B cell (primary cell): ENCODE data around the gene YEATS2. TPM values are rescaled to one million over a fixed set of nuclear protein-coding genes. Genes with fewer than 3 reads are reported as not detected.

Experiments
- ATAC-seq: fragments of 200-7000 bp; cut with Tn5 transposase; one replicate; pipeline ENCODE4 v1.10.0; 2021; ENCODE audit warnings: low read depth, mild to moderate bottlenecking, moderate number of reproducible peaks, moderate library complexity
- CTCF ChIA-PET: fragments of 350-600 bp; sonication (Branson Sonifier 250); formaldehyde crosslinking; loops from one replicate; lab custom pipeline; 2021; ENCODE audit warnings: antibody characterized with exemption, inconsistent platforms; lab: Charles Lee
- POLR2A ChIA-PET: fragments of 350-600 bp; sonication (Branson Sonifier 250); formaldehyde crosslinking; loops from one replicate; lab custom pipeline; 2021; ENCODE audit warnings: antibody characterized with exemption; lab: Charles Lee
- DNase-seq: peaks from one replicate; pipeline ENCODE4 v3.0.0; 2013
- H2AFZ ChIP-seq: 2 replicates; pipeline ENCODE4 v1.6.1; 2012; ENCODE audit warnings: mild to moderate bottlenecking, low read depth, low read length; ENCODE audit not compliant: insufficient read depth, poor library complexity, severe bottlenecking
- H3K27ac ChIP-seq, 2 donors: 1 replicate in 1 of 2; 2 replicates in 1 of 2; pipeline ENCODE4 v1.5.1; 2012 to 2013; ENCODE audit warnings: low read length in 2 of 2, mild to moderate bottlenecking in 2 of 2, moderate library complexity in 1 of 2
- H3K27me3 ChIP-seq, 4 experiments: fragments of 200-600 bp in 1 of 4; sonication (generic) in 1 of 4; replicated peaks in 1 of 4; 1 replicate in 2 of 4; 2 replicates in 2 of 4; pipeline versions ENCODE4 v1.6.1 to v1.7.0; 2013 to 2016; ENCODE audit warnings: low read length in 3 of 4, mild to moderate bottlenecking in 2 of 4, mixed read lengths in 1 of 4, moderate library complexity in 1 of 4; ENCODE audit not compliant: insufficient read depth in 4 of 4, control insufficient read depth in 3 of 4; ENCODE audit errors: control extremely low read depth in 1 of 4
- H3K36me3 ChIP-seq, 2 experiments: replicated peaks in 1 of 2; 1 replicate in 1 of 2; 2 replicates in 1 of 2; pipeline versions ENCODE4 v1.6.1 to v1.7.1; 2013; ENCODE audit warnings: low read length in 1 of 2; ENCODE audit not compliant: insufficient read depth in 2 of 2, control insufficient read depth in 1 of 2; ENCODE audit errors: control extremely low read depth in 1 of 2, extremely low read depth in 1 of 2
- H3K4me1 ChIP-seq, 2 donors: fragments of 200-600 bp in 1 of 2; sonication (generic) in 1 of 2; 1 replicate in 1 of 2; 2 replicates in 1 of 2; pipeline versions ENCODE4 v1.5.1 to v1.6.1; 2013 to 2017; ENCODE audit warnings: low read length in 2 of 2; ENCODE audit not compliant: control insufficient read depth in 2 of 2, insufficient read depth in 2 of 2
- H3K4me2 ChIP-seq: replicated peaks from 2 replicates; pipeline ENCODE3; 2012; ENCODE audit warnings: mild to moderate bottlenecking, low read depth, low read length; ENCODE audit not compliant: poor library complexity, severe bottlenecking
- H3K4me3 ChIP-seq, 5 experiments: fragments of 200-600 bp in 1 of 5; sonication (generic) in 1 of 5; 1 replicate in 3 of 5; 2 replicates in 2 of 5; pipeline versions ENCODE4 v1.5.1 to v1.7.0; 2011 to 2016; ENCODE audit warnings: low read length in 4 of 5, mild to moderate bottlenecking in 4 of 5, low read depth in 2 of 5, control low read depth in 1 of 5, moderate library complexity in 1 of 5; ENCODE audit not compliant: insufficient read depth in 1 of 5; ENCODE audit errors: control extremely low read depth in 1 of 5, extremely low read depth in 1 of 5
- H3K79me2 ChIP-seq: fragments of 200-600 bp; sonication (generic); one replicate; pipeline ENCODE4 v1.6.0; 2016; ENCODE audit warnings: low read length; ENCODE audit not compliant: control insufficient read depth, insufficient read depth
- H3K9ac ChIP-seq: fragments of 200-600 bp; sonication (generic); 2 replicates; pipeline ENCODE4 v1.6.1; 2017; ENCODE audit warnings: mild to moderate bottlenecking, low read length, moderate library complexity
- H3K9me3 ChIP-seq, 3 donors: one replicate each; pipeline versions ENCODE4 v1.6.1 to v1.7.1; 2013; ENCODE audit warnings: low read length in 2 of 3; ENCODE audit not compliant: control insufficient read depth in 2 of 3, insufficient read depth in 1 of 3; ENCODE audit errors: control extremely low read depth in 1 of 3
- H4K20me1 ChIP-seq: 2 replicates; pipeline ENCODE4 v1.6.0; 2012; ENCODE audit warnings: mild to moderate bottlenecking, low read length; ENCODE audit not compliant: insufficient read depth, control insufficient read depth, poor library complexity, severe bottlenecking
- H3K27ac Mint-ChIP-seq: one replicate; pipeline ENCODE4 v1.8.0; 2021; ENCODE audit warnings: mixed read lengths
- H3K27me3 Mint-ChIP-seq: one replicate; pipeline ENCODE4 v1.8.0; 2021; ENCODE audit warnings: mixed read lengths
- H3K4me1 Mint-ChIP-seq: one replicate; pipeline ENCODE4 v1.8.0; 2021; ENCODE audit warnings: mixed read lengths
- H3K4me3 Mint-ChIP-seq: one replicate; pipeline ENCODE4 v1.8.0; 2021; ENCODE audit warnings: mixed read lengths
- H3K9me3 Mint-ChIP-seq: one replicate; pipeline ENCODE4 v1.8.0; 2022; ENCODE audit warnings: mixed read lengths; ENCODE audit not compliant: insufficient read depth
- EZH2 ChIP-seq: IDR thresholded peaks from 2 replicates; pipeline ENCODE4 v1.6.1; 2012; ENCODE audit warnings: borderline replicate concordance, low read depth, mild to moderate bottlenecking, moderate library complexity, low read length; ENCODE audit not compliant: insufficient read depth, poor library complexity, severe bottlenecking
- WGBS: methylation state at CpG from one replicate; pipeline ENCODE4 v1.1.5; 2013; ENCODE audit warnings: missing lambda C conversion rate; ENCODE audit not compliant: insufficient coverage; 5-methylcytosine and 5-hydroxymethylcytosine counted together
- intact Hi-C: fragments of 100-400 bp; cut with micrococcal nuclease; formaldehyde crosslinking; loops from one replicate; pipeline ENCODE4 v1.10.0; 2022
- polyA plus RNA-seq: library from polyadenylated mRNA; depleted of rRNA; stranded (reverse); fragments of >200 nt; gene quantifications from 2 replicates; pipeline ENCODE4 v1.2.3, GENCODE V29; 2012
- total RNA-seq, 2 donors: library from RNA; stranded (reverse); fragments of 120-200 nt in 1 of 2; gene quantifications; 1 replicate in 1 of 2; 2 replicates in 1 of 2; pipeline versions ENCODE4 v1.2.3 to v1.2.4, GENCODE V29; 2013 to 2022
- TF ChIP-seq, protein P1 (sequence below): fragments of 200-600 bp; IDR thresholded peaks from one replicate; pipeline ENCODE4 v1.8.0; 2022; ENCODE audit warnings: antibody characterized with exemption, mild to moderate bottlenecking

YEATS2 gene
- total and polyA plus RNA-seq, 2 donors (not counting 1 experiment from before 2014, with no cell fraction given) = 21.8 to 26.7 TPM

DNA sequence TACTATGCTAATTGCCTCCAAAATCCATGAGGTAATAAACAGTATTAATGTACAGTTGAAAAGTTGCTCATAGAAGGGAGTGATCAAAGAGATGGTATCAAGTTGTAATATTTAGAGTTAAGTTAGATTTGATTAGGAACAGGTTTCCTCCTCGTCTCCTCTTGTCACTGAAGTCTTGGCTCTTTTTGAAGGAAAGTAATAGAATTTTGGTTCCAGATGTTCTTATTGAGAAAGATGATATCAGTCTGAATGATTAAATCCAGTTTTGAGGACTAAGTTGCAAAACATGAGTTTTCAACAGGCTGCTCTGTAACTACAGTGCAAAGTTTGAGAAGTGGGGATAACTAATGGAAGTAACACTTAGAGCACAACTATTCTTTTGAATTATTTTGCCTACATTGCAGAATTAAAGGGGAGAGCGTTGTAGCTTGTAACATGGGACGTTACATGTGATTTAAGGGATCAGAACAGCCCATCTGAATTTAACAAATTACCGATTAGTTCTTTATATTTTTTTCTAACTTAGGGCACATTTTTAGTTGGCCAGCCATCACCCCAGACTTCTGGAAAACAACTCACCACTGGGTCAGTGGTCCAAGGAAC, 79.5 kb downstream of the YEATS2 start:
- no peaks in the 10 kb centered on the region for H3K4me1 ChIP-seq
- H3K9ac ChIP-seq = no peak overlapping the region
- intact Hi-C loops = no loop called here
- no peaks in the 10 kb centered on the region for H3K27me3 ChIP-seq
- Mint-ChIP-seq H3K27me3 (no peaks in the 10 kb centered on the region), H3K9me3 (no peaks in the 10 kb centered on the region), H3K4me3 (no peak overlapping the region), H3K27ac (no peak overlapping the region), H3K4me1 (no peaks in the 10 kb centered on the region)
- ChIA-PET CTCF (interaction anchor here (2.8 kb wide), 1 partner anchor 11 kb away, joined by 10 read pairs; no protein-coding TSS in a partner anchor), POLR2A (no interaction called here)
- WGBS = 93% methylated on average over 4 of the region's 4 CpGs
- no peak for TF ChIP-seq EZH2
- TF ChIP-seq, protein P1, sequence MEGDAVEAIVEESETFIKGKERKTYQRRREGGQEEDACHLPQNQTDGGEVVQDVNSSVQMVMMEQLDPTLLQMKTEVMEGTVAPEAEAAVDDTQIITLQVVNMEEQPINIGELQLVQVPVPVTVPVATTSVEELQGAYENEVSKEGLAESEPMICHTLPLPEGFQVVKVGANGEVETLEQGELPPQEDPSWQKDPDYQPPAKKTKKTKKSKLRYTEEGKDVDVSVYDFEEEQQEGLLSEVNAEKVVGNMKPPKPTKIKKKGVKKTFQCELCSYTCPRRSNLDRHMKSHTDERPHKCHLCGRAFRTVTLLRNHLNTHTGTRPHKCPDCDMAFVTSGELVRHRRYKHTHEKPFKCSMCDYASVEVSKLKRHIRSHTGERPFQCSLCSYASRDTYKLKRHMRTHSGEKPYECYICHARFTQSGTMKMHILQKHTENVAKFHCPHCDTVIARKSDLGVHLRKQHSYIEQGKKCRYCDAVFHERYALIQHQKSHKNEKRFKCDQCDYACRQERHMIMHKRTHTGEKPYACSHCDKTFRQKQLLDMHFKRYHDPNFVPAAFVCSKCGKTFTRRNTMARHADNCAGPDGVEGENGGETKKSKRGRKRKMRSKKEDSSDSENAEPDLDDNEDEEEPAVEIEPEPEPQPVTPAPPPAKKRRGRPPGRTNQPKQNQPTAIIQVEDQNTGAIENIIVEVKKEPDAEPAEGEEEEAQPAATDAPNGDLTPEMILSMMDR = no peak
- H3K27ac ChIP-seq = no peak overlapping the region
- no peak for ATAC-seq
- no peak overlapping the region for H3K4me3 ChIP-seq
- no peaks in the 10 kb centered on the region for H3K9me3 ChIP-seq
- H2AFZ ChIP-seq = no peak overlapping the region
- H4K20me1 ChIP-seq = no peaks in the 10 kb centered on the region
- no peak for DNase-seq
- H3K79me2 ChIP-seq = no peaks in the 10 kb centered on the region
- H3K36me3 ChIP-seq = peaks cover 23 to 69% of the 10 kb centered on the region in 2 experiments
- H3K4me2 ChIP-seq = no peak overlapping the region

DNA sequence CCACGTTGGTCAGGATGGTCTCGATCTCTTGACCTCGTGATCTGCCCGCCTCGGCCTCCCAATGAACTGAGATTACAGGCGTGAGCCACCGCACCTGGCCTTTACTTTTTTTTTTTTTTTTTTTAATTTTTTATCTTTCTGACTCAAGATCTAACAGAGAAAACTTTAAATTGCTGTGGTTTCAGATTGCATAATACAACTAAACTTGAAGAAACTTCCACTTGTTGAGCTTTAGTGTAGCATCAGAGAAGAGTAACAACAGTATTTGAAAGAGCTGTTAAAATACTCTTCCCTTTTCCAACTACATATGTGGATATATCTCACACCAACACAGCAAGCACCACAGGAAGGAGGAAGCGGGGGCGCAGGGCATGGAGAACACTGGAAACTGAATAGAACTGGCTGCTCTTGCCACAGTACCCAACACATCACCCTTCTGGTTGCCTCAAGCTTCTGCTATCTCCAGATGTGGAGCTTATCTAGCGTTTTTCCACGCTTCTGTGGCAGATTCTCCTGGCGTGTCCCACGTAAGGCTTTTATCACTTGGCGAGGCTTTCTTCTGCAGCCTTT, 82.4 kb downstream of the YEATS2 start:
- H3K27ac Mint-ChIP-seq = no peak overlapping the region
- intact Hi-C loops = no loop called here
- no peak for ATAC-seq

More for the DNA sequence above, 82.4 kb downstream of the YEATS2 start:
- H3K27me3 Mint-ChIP-seq = no peaks in the 10 kb centered on the region
- WGBS = 89% methylated on average over 9 of the region's 14 CpGs
- Histone ChIP-seq H3K79me2 (no peaks in the 10 kb centered on the region), H2AFZ (no peak overlapping the region), H3K4me3 (no peak overlapping the region), H3K4me2 (no peak overlapping the region), H3K27me3 (no peaks in the 10 kb centered on the region), H3K27ac (no peak overlapping the region), H3K36me3 (peaks cover 16 to 63% of the 10 kb centered on the region in 2 experiments), H3K9me3 (no peaks in the 10 kb centered on the region), H3K9ac (no peak overlapping the region), H4K20me1 (no peaks in the 10 kb centered on the region), H3K4me1 (no peaks in the 10 kb centered on the region)
- no peaks in the 10 kb centered on the region for H3K9me3 Mint-ChIP-seq
- POLR2A ChIA-PET = no interaction called here
- H3K4me1 Mint-ChIP-seq = peaks cover 14% of the 10 kb centered on the region
- H3K4me3 Mint-ChIP-seq = no peak overlapping the region
- no peak for DNase-seq
- CTCF ChIA-PET = interaction anchor here (0.5 to 0.6 kb wide), 2 partner anchors 100 to 115 kb away, joined by 3 to 5 read pairs; no protein-coding TSS in a partner anchor
- no peak for TF ChIP-seq EZH2
- TF ChIP-seq, protein P1 = no peak
